ENCODE results near the gene IGDCC3.

DNA sequence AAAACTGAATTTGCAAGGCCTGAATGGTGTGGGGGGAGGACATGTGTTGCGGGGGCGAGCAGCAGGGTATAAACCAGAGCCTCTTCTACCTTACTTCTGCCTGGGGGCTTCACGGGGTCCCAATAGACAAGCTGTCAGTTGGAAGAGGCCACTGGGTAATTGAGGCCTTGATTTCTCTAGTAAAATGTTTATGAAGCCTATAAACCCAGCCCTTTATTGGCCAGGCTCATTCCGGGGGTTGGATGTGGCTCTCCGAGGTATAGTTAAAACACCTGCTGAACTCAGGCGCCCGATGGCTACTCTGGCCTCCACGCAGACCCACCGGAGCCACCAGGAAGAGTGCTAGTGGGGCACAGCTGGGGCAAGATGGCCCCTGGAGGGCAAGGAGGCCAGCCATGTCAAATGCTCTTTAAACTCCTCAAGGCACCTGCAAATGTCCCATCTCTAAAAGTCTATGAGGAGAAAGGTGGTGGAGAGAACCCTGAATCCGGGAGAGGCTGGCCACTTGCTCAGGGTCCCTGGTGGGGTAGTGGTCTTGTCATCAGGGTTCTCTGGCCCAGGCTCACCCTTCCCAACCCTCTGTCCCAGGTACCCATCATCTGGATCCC is 34.3 kb downstream of the IGDCC3 start:
- TF ChIP-seq YY1 (IDR thresholded peaks at IDR 0.05; ENCODE audit: insufficient read depth, insufficient read length) (no peak), ZNF274 (IDR thresholded peaks at IDR 0.05; ENCODE audit: low read depth, low read length) (no peak)
